Neural cell (in vitro differentiated cells): ENCODE measurements around the gene DEFB128.

Source experiments
- EZH2 ChIP-seq: fragments of 200-600, 300-800 bp; shearing (Covaris generic), sonication (generic); IDR thresholded peaks from 2 replicates; pipeline ENCODE4 v1.6.1; 2014; ENCODE audit warnings: antibody characterized with exemption, low read length, borderline replicate concordance, mild to moderate bottlenecking; ENCODE audit not compliant: insufficient read depth, poor library complexity, severe bottlenecking
- POLR2AphosphoS5 ChIP-seq: IDR thresholded peaks from 2 replicates; pipeline ENCODE4 v1.6.1; 2012
- RAD21 ChIP-seq: fragments of 450-650 bp; conservative IDR thresholded peaks from 2 replicates; pipeline ENCODE4 v1.6.1; 2014; ENCODE audit warnings: antibody characterized with exemption, mild to moderate bottlenecking, moderate library complexity
- TF ChIP-seq, protein P1 (sequence below): fragments of 450-650 bp; IDR thresholded peaks from 2 replicates; pipeline ENCODE4 v1.5.1; 2014; ENCODE audit warnings: antibody characterized with exemption, mild to moderate bottlenecking, moderate library complexity; ENCODE audit not compliant: poor library complexity, severe bottlenecking
- TF ChIP-seq, protein P2 (sequence below): IDR thresholded peaks from 2 replicates; pipeline ENCODE4 v1.6.1; 2012; ENCODE audit warnings: borderline replicate concordance

DNA sequence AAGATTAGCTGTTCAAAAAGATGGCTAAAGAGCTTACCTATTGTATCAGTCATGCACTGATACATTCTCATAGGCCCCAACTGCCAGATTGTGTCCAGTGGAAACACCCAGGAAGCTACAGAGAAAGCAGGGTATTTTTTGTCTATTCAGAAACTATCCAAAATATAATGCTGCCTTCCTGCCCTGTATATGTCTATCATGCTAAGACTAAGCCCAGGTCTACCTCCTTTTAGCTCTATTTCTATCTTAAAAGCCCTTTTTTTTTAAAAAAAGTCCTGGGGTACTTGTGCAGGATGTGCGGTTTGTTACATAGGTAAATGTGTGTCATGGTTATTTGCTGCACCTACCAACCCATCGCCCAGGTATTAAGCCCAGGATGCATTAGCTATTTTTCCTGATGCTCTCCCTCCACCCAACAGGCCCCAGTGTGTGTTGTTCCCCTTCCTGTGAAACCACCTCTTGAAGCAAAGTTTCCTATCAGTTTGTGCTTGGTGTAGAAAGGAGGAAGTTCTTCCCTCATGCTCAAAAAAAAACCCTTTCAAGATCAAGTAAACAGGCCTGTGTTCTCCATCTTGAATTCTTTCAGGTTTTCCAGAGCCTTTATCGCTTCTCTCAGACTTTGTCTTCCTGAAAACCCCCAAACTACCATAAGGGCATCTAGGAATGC lies 38.1 kb upstream of the DEFB128 start:
- TF ChIP-seq RAD21 = no peak
- TF ChIP-seq, protein P1, sequence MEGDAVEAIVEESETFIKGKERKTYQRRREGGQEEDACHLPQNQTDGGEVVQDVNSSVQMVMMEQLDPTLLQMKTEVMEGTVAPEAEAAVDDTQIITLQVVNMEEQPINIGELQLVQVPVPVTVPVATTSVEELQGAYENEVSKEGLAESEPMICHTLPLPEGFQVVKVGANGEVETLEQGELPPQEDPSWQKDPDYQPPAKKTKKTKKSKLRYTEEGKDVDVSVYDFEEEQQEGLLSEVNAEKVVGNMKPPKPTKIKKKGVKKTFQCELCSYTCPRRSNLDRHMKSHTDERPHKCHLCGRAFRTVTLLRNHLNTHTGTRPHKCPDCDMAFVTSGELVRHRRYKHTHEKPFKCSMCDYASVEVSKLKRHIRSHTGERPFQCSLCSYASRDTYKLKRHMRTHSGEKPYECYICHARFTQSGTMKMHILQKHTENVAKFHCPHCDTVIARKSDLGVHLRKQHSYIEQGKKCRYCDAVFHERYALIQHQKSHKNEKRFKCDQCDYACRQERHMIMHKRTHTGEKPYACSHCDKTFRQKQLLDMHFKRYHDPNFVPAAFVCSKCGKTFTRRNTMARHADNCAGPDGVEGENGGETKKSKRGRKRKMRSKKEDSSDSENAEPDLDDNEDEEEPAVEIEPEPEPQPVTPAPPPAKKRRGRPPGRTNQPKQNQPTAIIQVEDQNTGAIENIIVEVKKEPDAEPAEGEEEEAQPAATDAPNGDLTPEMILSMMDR = no peak
- TF ChIP-seq POLR2AphosphoS5 = no peak
- TF ChIP-seq EZH2 = no peak
- TF ChIP-seq, protein P2, sequence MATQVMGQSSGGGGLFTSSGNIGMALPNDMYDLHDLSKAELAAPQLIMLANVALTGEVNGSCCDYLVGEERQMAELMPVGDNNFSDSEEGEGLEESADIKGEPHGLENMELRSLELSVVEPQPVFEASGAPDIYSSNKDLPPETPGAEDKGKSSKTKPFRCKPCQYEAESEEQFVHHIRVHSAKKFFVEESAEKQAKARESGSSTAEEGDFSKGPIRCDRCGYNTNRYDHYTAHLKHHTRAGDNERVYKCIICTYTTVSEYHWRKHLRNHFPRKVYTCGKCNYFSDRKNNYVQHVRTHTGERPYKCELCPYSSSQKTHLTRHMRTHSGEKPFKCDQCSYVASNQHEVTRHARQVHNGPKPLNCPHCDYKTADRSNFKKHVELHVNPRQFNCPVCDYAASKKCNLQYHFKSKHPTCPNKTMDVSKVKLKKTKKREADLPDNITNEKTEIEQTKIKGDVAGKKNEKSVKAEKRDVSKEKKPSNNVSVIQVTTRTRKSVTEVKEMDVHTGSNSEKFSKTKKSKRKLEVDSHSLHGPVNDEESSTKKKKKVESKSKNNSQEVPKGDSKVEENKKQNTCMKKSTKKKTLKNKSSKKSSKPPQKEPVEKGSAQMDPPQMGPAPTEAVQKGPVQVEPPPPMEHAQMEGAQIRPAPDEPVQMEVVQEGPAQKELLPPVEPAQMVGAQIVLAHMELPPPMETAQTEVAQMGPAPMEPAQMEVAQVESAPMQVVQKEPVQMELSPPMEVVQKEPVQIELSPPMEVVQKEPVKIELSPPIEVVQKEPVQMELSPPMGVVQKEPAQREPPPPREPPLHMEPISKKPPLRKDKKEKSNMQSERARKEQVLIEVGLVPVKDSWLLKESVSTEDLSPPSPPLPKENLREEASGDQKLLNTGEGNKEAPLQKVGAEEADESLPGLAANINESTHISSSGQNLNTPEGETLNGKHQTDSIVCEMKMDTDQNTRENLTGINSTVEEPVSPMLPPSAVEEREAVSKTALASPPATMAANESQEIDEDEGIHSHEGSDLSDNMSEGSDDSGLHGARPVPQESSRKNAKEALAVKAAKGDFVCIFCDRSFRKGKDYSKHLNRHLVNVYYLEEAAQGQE = no peak
